Neural progenitor cell (in vitro differentiated cells): ENCODE measurements around the gene PMM1. TPM values are rescaled to one million over a fixed set of nuclear protein-coding genes. Genes with fewer than 3 reads are reported as not detected.

Experiments
- DNase-seq: peaks from one replicate; pipeline ENCODE4 v3.0.0-alpha.2; 2016; ENCODE audit warnings: low spot score
- H2AFZ ChIP-seq: fragments of 200-600 bp; sonication (generic); replicated peaks from 2 replicates; pipeline ENCODE4 v1.6.1; 2016; ENCODE audit warnings: antibody characterized with exemption
- H3F3A ChIP-seq: fragments of 200-600 bp; sonication (generic); 2 replicates; pipeline ENCODE4 v1.6.1; 2016; ENCODE audit warnings: antibody characterized with exemption, low read depth
- H3K27ac ChIP-seq: fragments of 200-600 bp; sonication (generic); 2 replicates; pipeline ENCODE4 v1.5.1; 2016; ENCODE audit warnings: mild to moderate bottlenecking
- H3K27me3 ChIP-seq: fragments of 200-600 bp; sonication (generic); 2 replicates; pipeline ENCODE4 v1.6.1; 2016; ENCODE audit warnings: mild to moderate bottlenecking, moderate library complexity
- H3K36me3 ChIP-seq: fragments of 200-600 bp; sonication (generic); 2 replicates; pipeline ENCODE4 v1.5.1; 2016
- H3K4me1 ChIP-seq: fragments of 200-600 bp; sonication (generic); 2 replicates; pipeline ENCODE4 v1.6.1; 2016; ENCODE audit warnings: mixed run types
- H3K4me2 ChIP-seq: fragments of 200-600 bp; sonication (generic); 2 replicates; pipeline ENCODE4 v1.6.1; 2016
- H3K4me3 ChIP-seq: fragments of 200-600 bp; sonication (generic); 2 replicates; pipeline ENCODE4 v1.5.1; 2016
- H3K79me2 ChIP-seq: fragments of 200-600 bp; sonication (generic); 2 replicates; pipeline ENCODE4 v1.6.1; 2016; ENCODE audit warnings: low read depth
- H3K9ac ChIP-seq: fragments of 200-600 bp; sonication (generic); 2 replicates; pipeline ENCODE4 v1.6.1; 2016
- H3K9me3 ChIP-seq: fragments of 200-600 bp; sonication (generic); 2 replicates; pipeline ENCODE4 v1.5.1; 2016; ENCODE audit warnings: low read depth
- H4K20me1 ChIP-seq: fragments of 200-600 bp; sonication (generic); 2 replicates; pipeline ENCODE4 v1.6.1; 2016; ENCODE audit warnings: low read depth
- H3K27ac Mint-ChIP-seq: 3 replicates; pipeline ENCODE4 v1.8.0; 2021; ENCODE audit warnings: mixed read lengths
- H3K27me3 Mint-ChIP-seq: 2 replicates; pipeline ENCODE4 v1.8.0; 2022; ENCODE audit warnings: low read depth, mild to moderate bottlenecking, inconsistent platforms, moderate library complexity, mixed read lengths; ENCODE audit not compliant: insufficient read depth
- H3K36me3 Mint-ChIP-seq: 3 replicates; pipeline ENCODE4 v1.8.0; 2021; ENCODE audit warnings: mixed read lengths
- H3K4me1 Mint-ChIP-seq: 3 replicates; pipeline ENCODE4 v1.8.0; 2021; ENCODE audit warnings: mixed read lengths
- H3K4me3 Mint-ChIP-seq: 3 replicates; pipeline ENCODE4 v1.8.0; 2021; ENCODE audit warnings: mild to moderate bottlenecking, moderate library complexity, mixed read lengths
- H3K9me3 Mint-ChIP-seq: 3 replicates; pipeline ENCODE4 v1.8.0; 2020; ENCODE audit warnings: mixed read lengths
- EZH2 ChIP-seq: fragments of 200-600 bp; sonication (generic); IDR thresholded peaks from 2 replicates; pipeline ENCODE4 v1.6.1; 2017; ENCODE audit warnings: antibody characterized with exemption, mild to moderate bottlenecking, moderate library complexity
- EZH2phosphoT487 ChIP-seq: fragments of 200-600 bp; sonication (generic); IDR thresholded peaks from 2 replicates; pipeline ENCODE4 v1.6.1; 2017; ENCODE audit warnings: antibody characterized with exemption
- total RNA-seq: library from RNA; depleted of rRNA; stranded (reverse); fragments of >200 nt; gene quantifications from 2 replicates; pipeline ENCODE4 v1.2.3, GENCODE V29; 2015; ENCODE audit warnings: low replicate concordance
- TF ChIP-seq, protein P1 (sequence below): fragments of 200-600 bp; sonication (generic); IDR thresholded peaks from 2 replicates; pipeline ENCODE4 v1.5.1; 2017; ENCODE audit warnings: antibody characterized with exemption, mild to moderate bottlenecking

Gene PMM1
- total RNA-seq, 1 donor from 2014 or later: 9.3 TPM

GRCh38 chr22:41528132-41528766 is 61.4 kb downstream of the PMM1 start:
- no peak overlapping the region for H3K27ac Mint-ChIP-seq
- DNase-seq: no peak
- Histone ChIP-seq H3K9me3 (no peaks in the 10 kb centered on the region), H3K9ac (no peak overlapping the region), H3F3A (peaks cover 14% of the 10 kb centered on the region), H3K27ac (no peak overlapping the region), H3K4me2 (no peak overlapping the region), H4K20me1 (peaks cover 12% of the 10 kb centered on the region), H3K79me2 (peaks cover 9% of the 10 kb centered on the region), H3K36me3 (no peaks in the 10 kb centered on the region), H3K4me3 (no peak overlapping the region), H3K27me3 (no peaks in the 10 kb centered on the region), H3K4me1 (no peaks in the 10 kb centered on the region), H2AFZ (no peak overlapping the region)
- no peaks in the 10 kb centered on the region for H3K4me1 Mint-ChIP-seq
- H3K36me3 Mint-ChIP-seq: peaks cover 16% of the 10 kb centered on the region
- no peaks in the 10 kb centered on the region for H3K9me3 Mint-ChIP-seq
- TF ChIP-seq EZH2 (no peak), EZH2phosphoT487 (no peak)
- TF ChIP-seq, protein P1, sequence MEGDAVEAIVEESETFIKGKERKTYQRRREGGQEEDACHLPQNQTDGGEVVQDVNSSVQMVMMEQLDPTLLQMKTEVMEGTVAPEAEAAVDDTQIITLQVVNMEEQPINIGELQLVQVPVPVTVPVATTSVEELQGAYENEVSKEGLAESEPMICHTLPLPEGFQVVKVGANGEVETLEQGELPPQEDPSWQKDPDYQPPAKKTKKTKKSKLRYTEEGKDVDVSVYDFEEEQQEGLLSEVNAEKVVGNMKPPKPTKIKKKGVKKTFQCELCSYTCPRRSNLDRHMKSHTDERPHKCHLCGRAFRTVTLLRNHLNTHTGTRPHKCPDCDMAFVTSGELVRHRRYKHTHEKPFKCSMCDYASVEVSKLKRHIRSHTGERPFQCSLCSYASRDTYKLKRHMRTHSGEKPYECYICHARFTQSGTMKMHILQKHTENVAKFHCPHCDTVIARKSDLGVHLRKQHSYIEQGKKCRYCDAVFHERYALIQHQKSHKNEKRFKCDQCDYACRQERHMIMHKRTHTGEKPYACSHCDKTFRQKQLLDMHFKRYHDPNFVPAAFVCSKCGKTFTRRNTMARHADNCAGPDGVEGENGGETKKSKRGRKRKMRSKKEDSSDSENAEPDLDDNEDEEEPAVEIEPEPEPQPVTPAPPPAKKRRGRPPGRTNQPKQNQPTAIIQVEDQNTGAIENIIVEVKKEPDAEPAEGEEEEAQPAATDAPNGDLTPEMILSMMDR: no peak
- no peak overlapping the region for H3K4me3 Mint-ChIP-seq
- H3K27me3 Mint-ChIP-seq: peaks cover 4% of the 10 kb centered on the region

Other genes with a start within 250 kb of the PMM1 start
- gene TEF, start 207.9 kb downstream of the PMM1 start, total RNA-seq: 11.0 and 17.2 TPM in 2 replicates
- 23.4 and 37.7 TPM in 2 replicates for gene TOB2, start 143.0 kb downstream of the PMM1 start, total RNA-seq
- gene PHF5A, start 121.1 kb downstream of the PMM1 start, total RNA-seq: 106 and 114 TPM in 2 replicates
- 36.6 and 61.8 TPM in 2 replicates for gene ACO2, start 120.7 kb downstream of the PMM1 start, total RNA-seq
- gene POLR3H, start 45.4 kb downstream of the PMM1 start, total RNA-seq: 15.2 and 18.7 TPM in 2 replicates
- 1.3 TPM in 1 of 2 replicates, not detected in the other for gene CSDC2, start 28.8 kb downstream of the PMM1 start, total RNA-seq
- gene DESI1, start 31.2 kb upstream of the PMM1 start, total RNA-seq: 22.7 and 25.0 TPM in 2 replicates
- 526 and 546 TPM in 2 replicates for gene XRCC6, start 31.5 kb upstream of the PMM1 start, total RNA-seq
- gene SNU13, start 99.0 kb upstream of the PMM1 start, total RNA-seq: 143 and 171 TPM in 2 replicates
- 0.25 TPM in 1 of 2 replicates, not detected in the other for gene MEI1, start 109.7 kb upstream of the PMM1 start, total RNA-seq
- gene CCDC134, start 210.8 kb upstream of the PMM1 start, total RNA-seq: 8.8 and 19.7 TPM in 2 replicates
- 64.0 and 145 TPM in 2 replicates for gene SREBF2, start 243.3 kb upstream of the PMM1 start, total RNA-seq